Endothelial cell of umbilical vein (primary cell): ENCODE results near the gene UBE2K. TPM values are rescaled to one million over a fixed set of nuclear protein-coding genes. Genes with fewer than 3 reads are reported as not detected.

Source experiments
- Bru-seq: library from RNA; stranded (reverse); fragments of 400-500 nt; gene quantifications from one replicate; lab custom pipeline; 2021; lab: Mats Ljungman, UMichigan
- BruChase-seq, 2 experiments: library from RNA; stranded (reverse); fragments of 400-500 nt; gene quantifications; one replicate each; lab custom pipeline; 2021; lab: Mats Ljungman, UMichigan
- BruUV-seq: library from RNA; stranded (reverse); fragments of 400-500 nt; replicated peaks from 2 replicates; lab custom pipeline; 2021; lab: Mats Ljungman, UMichigan
- CTCF ChIA-PET: fragments of 300-600, 350-600 bp; sonication (Branson Sonifier 250); formaldehyde crosslinking; loops from one replicate; lab custom pipeline; 2021; ENCODE audit warnings: antibody characterized with exemption, inconsistent platforms; lab: Charles Lee
- POLR2A ChIA-PET: fragments of 300-600, 350-600 bp; sonication (Branson Sonifier 250); formaldehyde crosslinking; loops from one replicate; lab custom pipeline; 2021; ENCODE audit warnings: antibody characterized with exemption, inconsistent platforms; lab: Charles Lee
- DNase-seq: peaks from one replicate; pipeline ENCODE4 v3.0.0-alpha.2; 2011; ENCODE audit warnings: low read depth, low spot score
- FAIRE-seq: peaks from 2 replicates; lab custom pipeline; 2011; peaks lifted over from hg19 to GRCh38; lab: Jason Lieb, UNC
- H2AFZ ChIP-seq: 2 replicates; pipeline ENCODE4 v1.6.0; 2012; ENCODE audit warnings: low read depth, low read length, control low read depth, inconsistent platforms
- H3K27ac ChIP-seq: 2 replicates; pipeline ENCODE4 v1.5.1; 2011; ENCODE audit warnings: low read depth, mild to moderate bottlenecking, control low read depth, low read length, moderate library complexity; ENCODE audit not compliant: insufficient read depth
- H3K27me3 ChIP-seq, 2 experiments: 2 replicates each; pipeline versions ENCODE4 v1.6.0 to v1.6.1; 2011; ENCODE audit warnings: low read length in 2 of 2, mixed read lengths in 1 of 2; ENCODE audit not compliant: control insufficient read depth in 2 of 2, insufficient read depth in 2 of 2
- H3K36me3 ChIP-seq, 2 experiments: 2 replicates in 1 of 2; 3 replicates in 1 of 2; pipeline ENCODE4 v1.5.1; 2011; ENCODE audit warnings: low read length in 2 of 2, mild to moderate bottlenecking in 1 of 2, moderate library complexity in 1 of 2; ENCODE audit not compliant: control insufficient read depth in 2 of 2, insufficient read depth in 2 of 2; ENCODE audit errors: extremely low read depth in 1 of 2
- H3K4me1 ChIP-seq: 3 replicates; pipeline ENCODE4 v1.5.1; 2011; ENCODE audit warnings: mild to moderate bottlenecking, low read length; ENCODE audit not compliant: control insufficient read depth, insufficient read depth; ENCODE audit errors: extremely low read depth
- H3K4me2 ChIP-seq: 2 replicates; pipeline ENCODE4 v1.6.1; 2011; ENCODE audit warnings: low read length, control low read depth, mixed read lengths; ENCODE audit not compliant: insufficient read depth
- H3K4me3 ChIP-seq, 3 experiments: fragments of 200-600 bp in 1 of 3; sonication (generic), shearing (Covaris generic) in 1 of 3; replicated peaks in 1 of 3; 2 replicates each; pipeline ENCODE4 v1.5.1; 2011 to 2016; ENCODE audit warnings: control low read depth in 3 of 3, low read length in 3 of 3, mild to moderate bottlenecking in 2 of 3, inconsistent platforms in 1 of 3, low read depth in 1 of 3, moderate library complexity in 1 of 3; ENCODE audit not compliant: insufficient read depth in 1 of 3
- H3K79me2 ChIP-seq: 2 replicates; pipeline ENCODE4 v1.6.0; 2012; ENCODE audit warnings: low read length, inconsistent platforms; ENCODE audit not compliant: control insufficient read depth, insufficient read depth
- H3K9ac ChIP-seq: replicated peaks from 2 replicates; pipeline ENCODE3; 2011; ENCODE audit warnings: low read length, control low read depth; ENCODE audit not compliant: insufficient read depth; ENCODE audit errors: extremely low read depth
- H3K9me1 ChIP-seq: replicated peaks from 3 replicates; pipeline ENCODE4 v1.6.0; 2011; ENCODE audit warnings: mild to moderate bottlenecking, low read length; ENCODE audit not compliant: control insufficient read depth, insufficient read depth; ENCODE audit errors: extremely low read depth
- H3K9me3 ChIP-seq: replicated peaks from 2 replicates; pipeline ENCODE4 v1.5.1; 2012; ENCODE audit warnings: low read length, inconsistent platforms; ENCODE audit not compliant: control insufficient read depth, insufficient read depth
- H4K20me1 ChIP-seq: replicated peaks from 2 replicates; pipeline ENCODE3; 2011; ENCODE audit warnings: mild to moderate bottlenecking, low read length; ENCODE audit not compliant: control insufficient read depth, insufficient read depth; ENCODE audit errors: extremely low read depth
- EZH2 ChIP-seq: IDR thresholded peaks from 2 replicates; pipeline ENCODE4 v1.6.1; 2012; ENCODE audit warnings: borderline replicate concordance, low read depth, mild to moderate bottlenecking, moderate library complexity, low read length, inconsistent platforms; ENCODE audit not compliant: severe bottlenecking
- MAX ChIP-seq: IDR thresholded peaks from 2 replicates; pipeline ENCODE4 v1.6.1; 2011; ENCODE audit not compliant: insufficient read depth, insufficient read length
- POLR2A ChIP-seq: IDR thresholded peaks from 2 replicates; pipeline ENCODE4 v1.6.1; 2012; ENCODE audit warnings: low read depth, mild to moderate bottlenecking, control low read depth, low read length
- POLR2AphosphoS5 ChIP-seq: IDR thresholded peaks from 2 replicates; pipeline ENCODE4 v1.6.1; 2012; ENCODE audit warnings: low read depth, mild to moderate bottlenecking, control low read depth, low read length, moderate library complexity; ENCODE audit not compliant: insufficient read depth
- dilution Hi-C: fragments of 300-500 bp; cut with MboI; formaldehyde crosslinking; loops from one replicate; pipeline ENCODE4 v1.15.0; 2019; ENCODE audit warnings: low sequenced_read_pairs; ENCODE audit not compliant: extremely low pct_ligation_motif_present
- intact Hi-C: fragments of 100-400 bp; cut with micrococcal nuclease; formaldehyde crosslinking; loops from one replicate; pipeline ENCODE4 v1.10.0; 2022
- long read RNA-seq: library from polyadenylated mRNA; stranded (forward); transcript quantifications from one replicate; pipeline ENCODE4 v2.0.0, GENCODE V29; 2021
- polyA minus RNA-seq, 3 experiments: library from RNA; depleted of rRNA, polyadenylated mRNA; stranded (reverse); fragments of >200 nt; gene quantifications; 1 replicate in 1 of 3; 2 replicates in 2 of 3; pipeline ENCODE4 v1.2.3, GENCODE V29; 2011
- polyA plus RNA-seq, 4 experiments: library from polyadenylated mRNA; depleted of rRNA in 3 of 4; stranded (reverse) in 3 of 4; unstranded in 1 of 4; fragments of >200 nt; gene quantifications; 2 replicates each; pipeline versions ENCODE4 v1.2.1 to v1.2.3, GENCODE V29; 2011 to 2012; ENCODE audit warnings: missing spikeins in 1 of 4
- total RNA-seq: library from RNA; stranded (reverse); gene quantifications from 2 replicates; pipeline ENCODE4 v1.2.3, GENCODE V29; 2021

The UBE2K gene
- total RNA-seq, result 90.3 and 97.8 TPM in 2 replicates
- polyA plus RNA-seq, result 27.1 and 32.5 TPM in 2 replicates
- polyA plus RNA-seq (2011; cell fraction: cytosol; rRNA removed), result 69.2 and 74.0 TPM in 2 replicates
- 22.2 and 28.8 TPM in 2 replicates for polyA plus RNA-seq (2011; cell fraction: nucleus; rRNA removed)
- polyA plus RNA-seq (2012), result 95.7 and 134 TPM in 2 replicates
- polyA minus RNA-seq, result 24.0 and 29.8 TPM in 2 replicates
- polyA minus RNA-seq (2011; cell fraction: cytosol; rRNA and poly(A)+ RNA removed), result 22.6 TPM
- polyA minus RNA-seq (2011; cell fraction: nucleus; rRNA and poly(A)+ RNA removed), result 17.6 and 18.8 TPM in 2 replicates
- Bru-seq, nascent RNA, result percentile 94 among the genes with signal in this experiment
- percentile 95 among the genes with signal in this experiment for BruChase-seq, experiment 1, labeled RNA remaining after a 6-hour chase
- BruChase-seq, experiment 2, labeled RNA remaining after a 2-hour chase, result percentile 97 among the genes with signal in this experiment
- long read RNA-seq, full-length matches to known transcripts, result 70 of 106 reads
- long read RNA-seq, partial matches to known transcripts, result 5 of 106 reads
- long read RNA-seq, other reads (novel, unspliced or antisense), result 31 of 106 reads

GRCh38 chr4:39697740-39698423 is at the start of gene UBE2K:
TSS of gene UBE2K (plus strand) at chr4:39698136. CDS start at chr4:39698328, 192 bp downstream.
- POLR2A ChIA-PET, result interaction anchor here (0.5 to 1.0 kb wide), 6 partner anchors 9 to 250 kb away, joined by 3 to 8 read pairs (median 3); partner anchors contain the start of genes SMIM14 and UGDH
- peaks cover 49% of the 10 kb centered on the region for H3K79me2 ChIP-seq
- FAIRE-seq (peak; percentile 61), DNase-seq (peak; percentile 81)
- H3K4me1 ChIP-seq, result peaks cover 21% of the 10 kb centered on the region
- dilution Hi-C loops (no loop called here), intact Hi-C loops (loop anchor here (2.0 to 5.0 kb wide), 7 partner anchors 59 to 619 kb away; partner anchors contain the start of genes N4BP2, SMIM14 and UGDH)
- no peaks in the 10 kb centered on the region for H3K27me3 ChIP-seq
- H3K4me2 ChIP-seq, result peak within 1 kb of the TSS; percentile 100
- peak within 1 kb of the TSS; percentile 69 for H3K9ac ChIP-seq
- H3K36me3 ChIP-seq, result peaks cover 0 to 4% of the 10 kb centered on the region in 2 experiments
- peak within 1 kb of the TSS; percentile 79 for H2AFZ ChIP-seq
- H3K27ac ChIP-seq, result peak within 1 kb of the TSS; percentile 80
- BruUV-seq, result TSS peak; percentile 98
- no peaks in the 10 kb centered on the region for H3K9me3 ChIP-seq
- TF ChIP-seq EZH2 (no peak), POLR2AphosphoS5 (peak; percentile 93), MAX (peak; percentile 19), POLR2A (peak; percentile 84)
- CTCF ChIA-PET, result interaction anchor here (0.9 to 1.1 kb wide), 5 partner anchors 80 to 628 kb away, joined by 3 to 7 read pairs (median 3); partner anchors contain the start of gene UGDH
- peak within 1 kb of the TSS; percentile 39 to 97 (median 90) for H3K4me3 ChIP-seq
- no peaks in the 10 kb centered on the region for H3K9me1 ChIP-seq
- H4K20me1 ChIP-seq, result peaks cover 12% of the 10 kb centered on the region
